ENCODE data around the gene NAA15.
"Not testable (repeated sequence)": the region's sequence is repeated elsewhere in the genome, so short reads cannot be mapped to it uniquely, and the experiment has no call there.

NAA15 gene

DNA sequence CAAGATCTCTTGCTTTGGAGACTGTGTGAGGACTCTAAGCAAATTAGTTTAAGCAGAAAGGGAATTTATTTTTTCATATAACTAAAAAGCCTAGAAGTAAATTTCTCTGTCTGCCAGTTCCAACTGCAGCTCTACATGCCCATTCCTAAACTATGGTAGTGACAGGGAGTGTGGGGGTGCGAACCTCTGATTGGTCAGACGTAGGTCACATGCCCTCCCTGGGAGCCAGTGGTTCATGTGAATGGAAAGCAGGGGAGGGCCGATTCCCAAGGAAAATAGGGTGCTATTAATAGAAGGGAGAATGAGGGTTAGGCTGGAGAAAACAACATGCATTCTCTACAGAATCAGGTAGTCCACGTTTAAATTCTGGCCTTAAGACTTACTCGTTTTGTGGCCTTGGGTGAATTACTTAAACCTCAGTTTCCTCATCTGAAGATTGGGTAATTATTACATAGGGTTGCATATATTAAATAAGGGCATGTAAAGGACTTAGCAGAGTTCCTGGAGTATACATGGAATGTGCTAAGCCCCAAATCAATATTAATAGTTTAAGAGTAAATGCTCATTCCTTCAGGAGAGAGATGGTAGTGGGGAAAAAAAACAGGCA lies 159.8 kb downstream of the NAA15 start:
- Histone ChIP-seq H3K4me3 (ENCODE audit: extremely low read depth, insufficient read depth, low read length, poor library complexity, severe bottlenecking) (no peak overlapping the region), H3K36me3 (ENCODE audit: control insufficient read depth, insufficient read depth, low read length) (peaks cover 2% of the 10 kb centered on the region), H3K4me1 (ENCODE audit: control insufficient read depth, insufficient read depth, low read length, poor library complexity, severe bottlenecking) (peaks cover 8% of the 10 kb centered on the region), H3K9me3 (ENCODE audit: control insufficient read depth, low read length) (no peaks in the 10 kb centered on the region), H3K27ac (ENCODE audit: low read depth, low read length, severe bottlenecking) (no peak overlapping the region)
- 77 to 100% methylated on average over 2 of the region's 5 CpGs for WGBS, 2 experiments (ENCODE audit: insufficient coverage in 2 of 2)

GRCh38 chr4:139464512-139464911 lies 163.2 kb downstream of the NAA15 start:
- 100% methylated on average over 2 of the region's 5 CpGs; no CpG with 5 or more reads in 1 of the 2 experiments for WGBS, 2 experiments (ENCODE audit: insufficient coverage in 2 of 2)
- peaks cover 13% of the 10 kb centered on the region for H3K9me3 ChIP-seq (ENCODE audit: control insufficient read depth, low read length)

GRCh38 chr4:139465922-139466321 lies 164.6 kb downstream of the NAA15 start:
- H3K27ac ChIP-seq (ENCODE audit: low read depth, low read length, severe bottlenecking) = no peak overlapping the region
- H3K4me3 ChIP-seq (ENCODE audit: extremely low read depth, insufficient read depth, low read length, poor library complexity, severe bottlenecking) = no peak overlapping the region
- H3K4me1 ChIP-seq (ENCODE audit: control insufficient read depth, insufficient read depth, low read length, poor library complexity, severe bottlenecking) = no peaks in the 10 kb centered on the region
- peaks cover 20% of the 10 kb centered on the region for H3K9me3 ChIP-seq (ENCODE audit: control insufficient read depth, low read length)
- H3K36me3 ChIP-seq (ENCODE audit: control insufficient read depth, insufficient read depth, low read length) = peaks cover 6% of the 10 kb centered on the region
- WGBS, 2 experiments (ENCODE audit: insufficient coverage in 2 of 2) = 83% methylated on average over 2 of the region's 4 CpGs; no CpG with 5 or more reads in 1 of the 2 experiments

More at GRCh38 chr4:139464512-139464911, 163.2 kb downstream of the NAA15 start:
- H3K36me3 ChIP-seq (ENCODE audit: control insufficient read depth, insufficient read depth, low read length); H3K27ac ChIP-seq (ENCODE audit: low read depth, low read length, severe bottlenecking); H3K4me3 ChIP-seq (ENCODE audit: extremely low read depth, insufficient read depth, low read length, poor library complexity, severe bottlenecking); H3K4me1 ChIP-seq (ENCODE audit: control insufficient read depth, insufficient read depth, low read length, poor library complexity, severe bottlenecking): not testable (repeated sequence)

GRCh38 chr4:139468756-139469155 lies 167.5 kb downstream of the NAA15 start:
- not testable (repeated sequence) for H3K4me3 ChIP-seq (ENCODE audit: extremely low read depth, insufficient read depth, low read length, poor library complexity, severe bottlenecking); H3K27ac ChIP-seq (ENCODE audit: low read depth, low read length, severe bottlenecking); H3K4me1 ChIP-seq (ENCODE audit: control insufficient read depth, insufficient read depth, low read length, poor library complexity, severe bottlenecking)
- peaks cover 31% of the 10 kb centered on the region for H3K9me3 ChIP-seq (ENCODE audit: control insufficient read depth, low read length)
- peaks cover 21% of the 10 kb centered on the region for H3K36me3 ChIP-seq (ENCODE audit: control insufficient read depth, insufficient read depth, low read length)

DNA sequence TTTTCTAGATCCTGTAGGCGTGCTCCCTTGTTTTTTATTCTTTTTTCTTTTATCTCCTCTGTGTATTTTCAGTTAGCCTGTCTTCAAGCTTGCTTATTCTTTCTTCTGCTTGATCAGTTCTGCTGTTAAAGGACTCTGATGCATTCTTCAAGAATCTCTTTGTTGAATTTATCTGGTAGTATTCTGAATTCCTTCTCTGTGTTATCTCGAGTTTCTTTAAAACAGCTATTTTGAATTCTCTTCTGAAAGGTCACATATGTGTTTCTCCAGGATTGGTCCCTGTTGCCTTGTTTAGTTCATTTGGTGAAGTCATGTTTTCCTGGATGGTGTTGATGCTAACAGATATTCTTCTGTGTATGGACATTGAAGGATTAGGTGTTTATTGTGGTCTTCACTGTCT lies 167.9 kb downstream of the NAA15 start:
- Histone ChIP-seq H3K4me1 (ENCODE audit: control insufficient read depth, insufficient read depth, low read length, poor library complexity, severe bottlenecking) (no peaks in the 10 kb centered on the region), H3K9me3 (ENCODE audit: control insufficient read depth, low read length) (peaks cover 31% of the 10 kb centered on the region), H3K27ac (ENCODE audit: low read depth, low read length, severe bottlenecking) (peak overlapping the region; percentile 29), H3K4me3 (ENCODE audit: extremely low read depth, insufficient read depth, low read length, poor library complexity, severe bottlenecking) (no peak overlapping the region), H3K36me3 (ENCODE audit: control insufficient read depth, insufficient read depth, low read length) (peaks cover 25% of the 10 kb centered on the region)
- WGBS, 2 experiments (ENCODE audit: insufficient coverage in 2 of 2) = 100% methylated on average over 1 of the region's 2 CpGs
